Cardiac muscle cell (in vitro differentiated cells and primary cell): ENCODE data around the gene APOC4. TPM values are rescaled to one million over a fixed set of nuclear protein-coding genes. Genes with fewer than 3 reads are reported as not detected.
A peak's percentile ranks its signal among the peaks of the same experiment; 100 is the strongest.
"Not testable (repeated sequence)": the region's sequence is repeated elsewhere in the genome, so short reads cannot be mapped to it uniquely, and the experiment has no call there.

ENCODE experiments used
- DNase-seq, 2 donors: peaks; one replicate each; pipeline versions ENCODE4 v3.0.0 to v3.0.0-alpha.2; 2010 to 2017; ENCODE audit warnings: low read depth in 1 of 2, low spot score in 1 of 2
- H3K27ac ChIP-seq: fragments of 200-600 bp; sonication (generic); 2 replicates; pipeline ENCODE4 v1.5.1; 2016
- H3K27me3 ChIP-seq: fragments of 200-600 bp; sonication (generic); 2 replicates; pipeline ENCODE4 v1.6.0; 2016; ENCODE audit warnings: control low read depth
- H3K36me3 ChIP-seq: fragments of 200-600 bp; sonication (generic); 2 replicates; pipeline ENCODE4 v1.5.1; 2016; ENCODE audit warnings: control low read depth
- H3K4me1 ChIP-seq: fragments of 200-600 bp; sonication (generic); 2 replicates; pipeline ENCODE4 v1.8.1; 2017; ENCODE audit warnings: low read depth, mild to moderate bottlenecking, mixed run types
- H3K4me3 ChIP-seq: fragments of 200-600 bp; sonication (generic); 2 replicates; pipeline ENCODE4 v1.5.1; 2016; ENCODE audit warnings: mild to moderate bottlenecking
- H3K9me3 ChIP-seq: fragments of 200-600 bp; sonication (generic); 2 replicates; pipeline ENCODE4 v1.5.1; 2017; ENCODE audit warnings: low read depth, mild to moderate bottlenecking, control low read depth
- polyA plus RNA-seq: library from polyadenylated mRNA; unstranded; fragments of >200 nt; fragmentation: Nextera tagmentation; extraction: Ambion mirVana; gene quantifications from 2 replicates; pipeline ENCODE4 v1.2.1, GENCODE V29; 2016
- total RNA-seq: library from RNA; depleted of rRNA; stranded (reverse); fragments of >200 nt; gene quantifications from 2 replicates; pipeline ENCODE4 v1.2.3, GENCODE V29; 2016
- TF ChIP-seq, protein P1 (sequence below): IDR thresholded peaks from 2 replicates; pipeline ENCODE4 v1.5.1; 2012; ENCODE audit warnings: low read depth, mild to moderate bottlenecking, low read length

Gene APOC4
- total and polyA plus RNA-seq, 2 experiments from 2014 or later = not detected

DNA sequence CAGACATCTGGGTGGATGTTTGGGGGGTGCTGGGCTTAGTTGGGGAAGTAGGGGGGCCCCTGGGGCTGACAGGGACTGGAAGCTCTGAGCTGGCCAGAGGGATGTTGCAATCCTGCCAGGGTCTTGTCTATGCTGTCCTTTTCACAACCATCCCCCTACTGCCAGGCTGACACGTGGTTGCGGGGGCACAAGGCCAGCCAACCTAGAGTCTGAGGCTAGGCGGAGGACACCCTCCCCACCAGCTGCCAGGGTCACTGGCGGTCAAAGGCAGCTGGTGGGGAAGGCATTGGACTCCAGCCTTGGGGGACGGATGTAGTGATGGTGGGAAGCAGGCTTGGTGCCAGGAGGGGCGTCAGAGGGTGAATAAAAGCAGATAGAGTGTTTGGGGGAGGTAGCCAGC lies 29.2 kb upstream of the APOC4 start:
- no peak overlapping the region for H3K27ac ChIP-seq
- peak in 1 of 2 donors; percentile 79 for DNase-seq
- no peak overlapping the region for H3K4me3 ChIP-seq
- no peaks in the 10 kb centered on the region for H3K36me3 ChIP-seq
- H3K27me3 ChIP-seq = no peaks in the 10 kb centered on the region
- H3K9me3 ChIP-seq = no peaks in the 10 kb centered on the region
- H3K4me1 ChIP-seq = peaks cover 4% of the 10 kb centered on the region
- TF ChIP-seq, protein P1, sequence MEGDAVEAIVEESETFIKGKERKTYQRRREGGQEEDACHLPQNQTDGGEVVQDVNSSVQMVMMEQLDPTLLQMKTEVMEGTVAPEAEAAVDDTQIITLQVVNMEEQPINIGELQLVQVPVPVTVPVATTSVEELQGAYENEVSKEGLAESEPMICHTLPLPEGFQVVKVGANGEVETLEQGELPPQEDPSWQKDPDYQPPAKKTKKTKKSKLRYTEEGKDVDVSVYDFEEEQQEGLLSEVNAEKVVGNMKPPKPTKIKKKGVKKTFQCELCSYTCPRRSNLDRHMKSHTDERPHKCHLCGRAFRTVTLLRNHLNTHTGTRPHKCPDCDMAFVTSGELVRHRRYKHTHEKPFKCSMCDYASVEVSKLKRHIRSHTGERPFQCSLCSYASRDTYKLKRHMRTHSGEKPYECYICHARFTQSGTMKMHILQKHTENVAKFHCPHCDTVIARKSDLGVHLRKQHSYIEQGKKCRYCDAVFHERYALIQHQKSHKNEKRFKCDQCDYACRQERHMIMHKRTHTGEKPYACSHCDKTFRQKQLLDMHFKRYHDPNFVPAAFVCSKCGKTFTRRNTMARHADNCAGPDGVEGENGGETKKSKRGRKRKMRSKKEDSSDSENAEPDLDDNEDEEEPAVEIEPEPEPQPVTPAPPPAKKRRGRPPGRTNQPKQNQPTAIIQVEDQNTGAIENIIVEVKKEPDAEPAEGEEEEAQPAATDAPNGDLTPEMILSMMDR = no peak

DNA sequence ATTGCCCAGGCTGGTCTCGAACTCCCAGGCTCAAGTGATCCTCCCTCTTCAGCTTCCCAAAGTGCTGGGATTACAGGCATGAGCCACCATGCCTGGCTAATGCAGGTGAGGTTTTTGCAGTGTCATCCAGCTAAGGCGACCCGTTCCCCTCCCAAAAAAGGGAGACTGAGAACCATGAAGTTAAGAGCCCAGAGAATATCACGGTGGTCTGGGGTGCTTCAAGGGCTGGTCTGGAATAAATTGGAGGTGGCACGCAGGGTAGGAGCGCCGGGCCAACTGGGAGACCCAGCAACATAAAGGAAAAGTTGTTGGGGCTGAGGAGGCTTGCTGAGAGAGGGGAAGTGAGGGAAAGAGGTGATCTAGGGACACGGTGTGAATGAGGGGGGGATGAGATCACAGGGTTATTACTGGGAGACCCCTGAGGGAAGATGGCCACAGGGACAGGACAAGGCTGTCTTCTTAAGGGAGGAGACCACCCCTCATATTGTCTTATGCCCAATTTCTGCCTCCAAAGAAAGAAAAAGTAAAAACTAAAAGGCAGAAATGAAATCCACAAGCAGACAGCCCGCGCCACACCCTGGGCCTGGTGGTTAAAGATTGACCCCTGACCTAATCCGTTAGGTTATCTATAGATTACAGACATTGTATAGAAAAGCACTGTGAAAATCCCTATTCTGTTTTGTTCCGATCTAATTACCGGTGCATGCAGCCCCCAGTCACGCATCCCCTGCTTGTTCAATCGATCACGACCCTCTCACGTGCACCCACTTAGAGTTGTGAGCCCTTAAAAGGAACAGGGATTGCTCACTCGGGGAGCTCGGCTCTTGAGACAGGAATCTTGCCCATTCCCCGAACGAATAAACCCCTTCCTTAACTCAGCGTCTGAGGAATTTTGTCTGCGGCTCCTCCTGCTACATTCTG lies 28.3 kb upstream of the APOC4 start:
- not testable (repeated sequence) for H3K4me3 ChIP-seq, H3K9me3 ChIP-seq, H3K27ac ChIP-seq, H3K4me1 ChIP-seq, DNase-seq, H3K36me3 ChIP-seq, H3K27me3 ChIP-seq

DNA sequence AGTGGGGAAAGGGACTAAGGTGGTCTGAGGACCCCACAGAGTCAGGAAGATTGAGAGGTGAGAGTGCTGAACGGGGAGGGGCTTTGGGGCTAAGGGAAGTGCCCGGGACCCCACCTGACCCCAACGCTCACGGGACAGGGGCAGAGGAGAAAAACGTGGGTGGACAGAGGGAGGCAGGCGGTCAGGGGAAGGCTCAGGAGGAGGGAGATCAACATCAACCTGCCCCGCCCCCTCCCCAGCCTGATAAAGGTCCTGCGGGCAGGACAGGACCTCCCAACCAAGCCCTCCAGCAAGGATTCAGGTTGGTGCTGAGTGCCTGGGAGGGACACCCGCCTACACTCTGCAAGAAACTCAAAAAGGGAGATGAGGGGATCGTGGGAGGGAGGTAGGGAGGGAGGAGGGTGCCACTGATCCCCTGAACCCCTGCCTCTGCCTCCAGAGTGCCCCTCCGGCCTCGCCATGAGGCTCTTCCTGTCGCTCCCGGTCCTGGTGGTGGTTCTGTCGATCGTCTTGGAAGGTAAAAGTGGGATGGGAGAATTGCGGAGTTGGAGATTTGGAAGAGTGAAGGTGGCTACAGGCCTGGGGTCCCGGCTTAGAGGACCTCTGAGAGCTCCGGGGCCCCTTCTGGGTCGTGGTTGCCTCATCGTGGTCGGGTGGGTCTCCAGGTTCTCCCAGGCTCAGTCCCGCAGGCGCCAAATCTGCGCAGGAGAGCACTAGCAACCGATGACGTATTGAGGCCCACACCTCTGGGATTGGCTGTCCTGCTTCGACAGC lies 27.4 kb upstream of the APOC4 start, which contains the start of gene APOC1:
TSS of gene APOC1 (plus strand) at position 176 of the 774 bp plus-strand sequence. CDS start at position 460, 284 bp downstream.
- H3K36me3 ChIP-seq, H3K9me3 ChIP-seq, H3K4me1 ChIP-seq, H3K27me3 ChIP-seq, H3K27ac ChIP-seq: not testable (repeated sequence)
- DNase-seq = peak; percentile 88 to 91
- peak within 1 kb of the TSS; percentile 48 for H3K4me3 ChIP-seq

DNA sequence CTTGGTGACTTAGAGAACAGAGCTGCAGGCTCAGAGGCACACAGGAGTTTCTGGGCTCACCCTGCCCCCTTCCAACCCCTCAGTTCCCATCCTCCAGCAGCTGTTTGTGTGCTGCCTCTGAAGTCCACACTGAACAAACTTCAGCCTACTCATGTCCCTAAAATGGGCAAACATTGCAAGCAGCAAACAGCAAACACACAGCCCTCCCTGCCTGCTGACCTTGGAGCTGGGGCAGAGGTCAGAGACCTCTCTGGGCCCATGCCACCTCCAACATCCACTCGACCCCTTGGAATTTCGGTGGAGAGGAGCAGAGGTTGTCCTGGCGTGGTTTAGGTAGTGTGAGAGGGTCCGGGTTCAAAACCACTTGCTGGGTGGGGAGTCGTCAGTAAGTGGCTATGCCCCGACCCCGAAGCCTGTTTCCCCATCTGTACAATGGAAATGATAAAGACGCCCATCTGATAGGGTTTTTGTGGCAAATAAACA lies 17.8 kb upstream of the APOC4 start:
- Histone ChIP-seq H3K27me3 (no peaks in the 10 kb centered on the region), H3K27ac (no peak overlapping the region), H3K4me1 (peaks cover 3% of the 10 kb centered on the region), H3K9me3 (no peaks in the 10 kb centered on the region), H3K4me3 (no peak overlapping the region), H3K36me3 (no peaks in the 10 kb centered on the region)
- TF ChIP-seq, protein P1 = no peak
- DNase-seq = no peak

DNA sequence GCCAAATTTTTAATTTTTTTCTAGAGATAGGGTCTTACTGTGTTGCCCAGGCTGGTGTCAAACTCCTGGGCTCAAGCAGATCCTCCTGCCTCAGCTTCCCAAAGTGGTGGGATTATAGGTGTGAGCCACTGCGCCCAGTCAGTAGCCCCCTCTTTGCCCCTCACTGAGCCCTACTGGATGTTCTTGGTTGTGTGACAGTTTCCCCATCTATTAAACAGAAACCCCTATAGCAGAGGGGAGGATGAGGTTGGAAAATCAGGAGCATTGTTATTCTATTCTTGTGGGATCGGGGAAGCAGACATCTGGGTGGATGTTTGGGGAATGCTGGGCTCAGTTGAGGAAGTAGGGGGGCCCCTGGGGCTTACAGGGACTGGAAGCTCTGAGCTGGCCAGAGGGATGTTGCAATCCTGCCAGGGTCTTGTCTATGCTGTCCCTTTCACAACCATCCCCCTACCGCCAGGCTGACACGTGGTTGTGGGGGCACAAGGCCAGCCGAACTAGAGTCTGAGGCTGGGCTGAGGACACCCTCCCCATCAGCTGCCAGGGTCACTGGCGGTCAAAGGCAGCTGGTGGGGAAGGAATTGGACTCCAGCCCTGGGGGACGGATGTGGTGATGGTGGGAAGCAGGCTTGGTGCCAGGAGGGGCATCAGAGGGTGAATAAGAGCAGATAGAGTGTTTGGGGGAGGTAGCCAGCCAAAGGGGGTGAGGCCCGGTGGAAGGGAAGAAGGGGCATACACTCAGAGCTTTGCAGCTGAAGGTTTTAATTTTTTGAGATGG lies 16.7 kb upstream of the APOC4 start:
- DNase-seq = peak in 1 of 2 donors; percentile 95
- no peak overlapping the region for H3K27ac ChIP-seq
- H3K9me3 ChIP-seq = no peaks in the 10 kb centered on the region
- TF ChIP-seq, protein P1 = no peak
- H3K4me1 ChIP-seq = peaks cover 3% of the 10 kb centered on the region
- no peak overlapping the region for H3K4me3 ChIP-seq
- no peaks in the 10 kb centered on the region for H3K36me3 ChIP-seq
- H3K27me3 ChIP-seq = no peaks in the 10 kb centered on the region

DNA sequence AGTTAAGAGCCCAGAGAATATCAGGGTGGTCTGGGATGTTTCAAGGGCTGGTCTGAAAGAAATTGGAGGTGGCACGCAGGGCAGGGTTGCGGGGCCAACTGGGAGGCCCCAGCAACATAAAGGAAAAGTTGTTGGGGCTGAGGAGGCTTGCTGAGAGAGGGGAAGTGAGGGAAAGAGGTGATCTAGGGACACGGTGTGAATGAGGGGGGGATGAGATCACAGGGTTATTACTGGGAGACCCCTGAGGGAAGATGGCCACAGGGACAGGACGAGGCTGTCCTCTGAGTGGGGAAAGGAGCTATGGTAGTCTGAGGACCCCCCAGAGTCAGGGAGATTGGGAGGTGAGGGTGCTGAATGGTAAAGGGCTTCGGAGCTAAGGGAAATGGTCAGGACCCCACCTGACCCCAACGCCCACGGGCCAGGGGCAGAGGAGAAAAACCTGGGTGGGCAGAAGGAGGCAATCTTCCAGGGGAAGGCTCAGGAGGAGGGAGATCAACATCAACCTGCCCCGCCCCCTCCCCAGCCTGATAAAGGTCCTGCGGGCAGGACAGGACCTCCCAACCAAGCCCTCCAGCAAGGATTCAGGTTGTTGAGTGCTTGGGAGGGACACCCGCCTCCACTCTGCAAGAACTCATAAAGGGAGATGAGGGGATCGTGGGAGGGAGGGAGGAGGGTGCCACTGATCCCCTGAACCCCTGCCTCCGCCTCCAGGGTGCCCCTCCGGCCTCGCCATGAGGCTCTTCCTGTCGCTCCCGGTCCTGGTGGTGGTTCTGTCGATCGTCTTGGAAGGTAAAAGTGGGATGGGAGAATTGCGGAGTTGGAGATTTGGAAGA lies 15.6 kb upstream of the APOC4 start:
- H3K27me3 ChIP-seq, H3K36me3 ChIP-seq, H3K9me3 ChIP-seq, H3K27ac ChIP-seq, H3K4me3 ChIP-seq, DNase-seq, H3K4me1 ChIP-seq: not testable (repeated sequence)
